HepG2 (cell line): Measurements from ENCODE around the gene AKIRIN1. TPM values are rescaled to one million over a fixed set of nuclear protein-coding genes. Genes with fewer than 3 reads are reported as not detected.
A peak's percentile ranks its signal among the peaks of the same experiment; 100 is the strongest.

Experiments used
- HNF1A ChIP-seq, 2 experiments: sonication (generic) in 1 of 2; formaldehyde crosslinking in 1 of 2; IDR thresholded peaks; 2 replicates each; pipeline versions ENCODE4 v1.4.0 to v1.6.1; 2016 to 2020; ENCODE audit warnings: borderline replicate concordance in 1 of 2, low read depth in 1 of 2, mild to moderate bottlenecking in 1 of 2, missing genetic modification reagents in 1 of 2
- NFYC ChIP-seq: IDR thresholded peaks from 2 replicates; pipeline ENCODE4 v1.6.1; 2016; ENCODE audit warnings: missing genetic modification reagents, missing compliant biosample characterization
- NONO ChIP-seq, 2 experiments: fragments of 450-650 bp in 1 of 2; sonication (generic) in 1 of 2; formaldehyde crosslinking in 1 of 2; IDR thresholded peaks in 1 of 2; conservative IDR thresholded peaks in 1 of 2; 2 replicates each; pipeline versions ENCODE4 v1.6.1 to v1.8.0; 2017 to 2022; ENCODE audit warnings: mild to moderate bottlenecking in 1 of 2, missing genetic modification reagents in 1 of 2, moderate library complexity in 1 of 2
- NR1H2 ChIP-seq: sonication (generic); formaldehyde crosslinking; IDR thresholded peaks from 2 replicates; pipeline ENCODE4 v1.8.1; 2022; ENCODE audit warnings: low read depth, missing genetic modification reagents, borderline replicate concordance
- TGIF2 ChIP-seq: IDR thresholded peaks from 2 replicates; pipeline ENCODE4 v1.6.1; 2016; ENCODE audit warnings: control low read depth, missing compliant biosample characterization
- TOPORS ChIP-seq: sonication (generic); formaldehyde crosslinking; IDR thresholded peaks from 2 replicates; pipeline ENCODE4 v1.8.0; 2023; ENCODE audit warnings: mild to moderate bottlenecking, missing genetic modification reagents
- ZNF441 ChIP-seq: sonication (generic); formaldehyde crosslinking; IDR thresholded peaks from 2 replicates; pipeline ENCODE4 v1.7.0; 2021; ENCODE audit warnings: missing genetic modification reagents, borderline replicate concordance
- ZNF572 ChIP-seq: sonication (generic); formaldehyde crosslinking; IDR thresholded peaks from 2 replicates; pipeline ENCODE4 v1.5.1; 2020; ENCODE audit warnings: mild to moderate bottlenecking, missing genetic modification reagents
- ZNF574 ChIP-seq: sonication (generic); formaldehyde crosslinking; IDR thresholded peaks from 2 replicates; pipeline ENCODE4 v1.4.0; 2020; ENCODE audit warnings: missing genetic modification reagents
- ZNF75D ChIP-seq: sonication (generic); formaldehyde crosslinking; IDR thresholded peaks from 2 replicates; pipeline ENCODE4 v1.8.1; 2023; ENCODE audit warnings: missing genetic modification reagents, mild to moderate bottlenecking, borderline replicate concordance
- polyA plus RNA-seq, 8 experiments: library from polyadenylated mRNA; depleted of rRNA in 3 of 8; stranded (reverse) in 7 of 8; unstranded in 1 of 8; fragments of >200 nt; fragmentation: Illumina TruSeq in 4 of 8; extraction: Trizol in 4 of 8; gene quantifications; 2 replicates each; pipeline versions ENCODE4 v1.2.1 to v1.2.3, GENCODE V29; 2011 to 2016; ENCODE audit warnings: low read depth in 4 of 8, missing spikeins in 1 of 8, mixed read lengths in 1 of 8; ENCODE audit not compliant: insufficient read depth in 1 of 8
- total RNA-seq, 5 experiments: library from RNA; depleted of rRNA; stranded (reverse); fragments of >200 nt; fragmentation: Illumina TruSeq; extraction: Trizol; gene quantifications; 2 replicates each; pipeline ENCODE4 v1.2.3, GENCODE V29; 2016; ENCODE audit warnings: low read depth in 1 of 5
- TF ChIP-seq, protein P1 (sequence below): sonication (generic); formaldehyde crosslinking; IDR thresholded peaks from 2 replicates; pipeline ENCODE4 v1.9.0; 2021; ENCODE audit warnings: missing genetic modification reagents, borderline replicate concordance
- TF ChIP-seq, protein P2 (sequence below): sonication (generic); formaldehyde crosslinking; IDR thresholded peaks from 2 replicates; pipeline ENCODE4 v1.4.0; 2020; ENCODE audit warnings: mild to moderate bottlenecking, missing genetic modification reagents, borderline replicate concordance

The AKIRIN1 gene
- total and polyA plus RNA-seq, 2 of the 13 experiments (the other 11 are each of a cell fraction or from before 2014, with no cell fraction given): 123 to 157 TPM

GRCh38 chr1:39026051-39026865 lies 35.2 kb downstream of the AKIRIN1 start, which contains the start of gene NDUFS5 (continued):
- TF ChIP-seq HNF1A (IDR thresholded peaks at IDR 0.05; ENCODE audit: low read depth) (no peak), HNF1A (CRISPR knock-in tag; IDR thresholded peaks at IDR 0.05; ENCODE audit: borderline replicate concordance) (peak; percentile 31; the same call in 1 of the 2 replicates), NONO (IDR thresholded peaks at IDR 0.05) (no peak), NONO (CRISPR knock-in tag; conservative IDR thresholded peaks at IDR 0.05) (no peak), TOPORS (CRISPR knock-in tag) (peak; percentile 42; the same call in 1 of the 2 replicates), ZNF441 (no peak), NFYC (no peak), ZNF75D (CRISPR knock-in tag) (no peak), ZNF574 (peak; percentile 89), ZNF572 (CRISPR knock-in tag) (no peak), NR1H2 (CRISPR knock-in tag) (no peak), TGIF2 (CRISPR knock-in tag) (peak; percentile 26; the same call in 1 of the 2 replicates)
- TF ChIP-seq, protein P1, sequence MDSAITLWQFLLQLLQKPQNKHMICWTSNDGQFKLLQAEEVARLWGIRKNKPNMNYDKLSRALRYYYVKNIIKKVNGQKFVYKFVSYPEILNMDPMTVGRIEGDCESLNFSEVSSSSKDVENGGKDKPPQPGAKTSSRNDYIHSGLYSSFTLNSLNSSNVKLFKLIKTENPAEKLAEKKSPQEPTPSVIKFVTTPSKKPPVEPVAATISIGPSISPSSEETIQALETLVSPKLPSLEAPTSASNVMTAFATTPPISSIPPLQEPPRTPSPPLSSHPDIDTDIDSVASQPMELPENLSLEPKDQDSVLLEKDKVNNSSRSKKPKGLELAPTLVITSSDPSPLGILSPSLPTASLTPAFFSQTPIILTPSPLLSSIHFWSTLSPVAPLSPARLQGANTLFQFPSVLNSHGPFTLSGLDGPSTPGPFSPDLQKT (CRISPR knock-in tag): no peak
- TF ChIP-seq, protein P2, sequence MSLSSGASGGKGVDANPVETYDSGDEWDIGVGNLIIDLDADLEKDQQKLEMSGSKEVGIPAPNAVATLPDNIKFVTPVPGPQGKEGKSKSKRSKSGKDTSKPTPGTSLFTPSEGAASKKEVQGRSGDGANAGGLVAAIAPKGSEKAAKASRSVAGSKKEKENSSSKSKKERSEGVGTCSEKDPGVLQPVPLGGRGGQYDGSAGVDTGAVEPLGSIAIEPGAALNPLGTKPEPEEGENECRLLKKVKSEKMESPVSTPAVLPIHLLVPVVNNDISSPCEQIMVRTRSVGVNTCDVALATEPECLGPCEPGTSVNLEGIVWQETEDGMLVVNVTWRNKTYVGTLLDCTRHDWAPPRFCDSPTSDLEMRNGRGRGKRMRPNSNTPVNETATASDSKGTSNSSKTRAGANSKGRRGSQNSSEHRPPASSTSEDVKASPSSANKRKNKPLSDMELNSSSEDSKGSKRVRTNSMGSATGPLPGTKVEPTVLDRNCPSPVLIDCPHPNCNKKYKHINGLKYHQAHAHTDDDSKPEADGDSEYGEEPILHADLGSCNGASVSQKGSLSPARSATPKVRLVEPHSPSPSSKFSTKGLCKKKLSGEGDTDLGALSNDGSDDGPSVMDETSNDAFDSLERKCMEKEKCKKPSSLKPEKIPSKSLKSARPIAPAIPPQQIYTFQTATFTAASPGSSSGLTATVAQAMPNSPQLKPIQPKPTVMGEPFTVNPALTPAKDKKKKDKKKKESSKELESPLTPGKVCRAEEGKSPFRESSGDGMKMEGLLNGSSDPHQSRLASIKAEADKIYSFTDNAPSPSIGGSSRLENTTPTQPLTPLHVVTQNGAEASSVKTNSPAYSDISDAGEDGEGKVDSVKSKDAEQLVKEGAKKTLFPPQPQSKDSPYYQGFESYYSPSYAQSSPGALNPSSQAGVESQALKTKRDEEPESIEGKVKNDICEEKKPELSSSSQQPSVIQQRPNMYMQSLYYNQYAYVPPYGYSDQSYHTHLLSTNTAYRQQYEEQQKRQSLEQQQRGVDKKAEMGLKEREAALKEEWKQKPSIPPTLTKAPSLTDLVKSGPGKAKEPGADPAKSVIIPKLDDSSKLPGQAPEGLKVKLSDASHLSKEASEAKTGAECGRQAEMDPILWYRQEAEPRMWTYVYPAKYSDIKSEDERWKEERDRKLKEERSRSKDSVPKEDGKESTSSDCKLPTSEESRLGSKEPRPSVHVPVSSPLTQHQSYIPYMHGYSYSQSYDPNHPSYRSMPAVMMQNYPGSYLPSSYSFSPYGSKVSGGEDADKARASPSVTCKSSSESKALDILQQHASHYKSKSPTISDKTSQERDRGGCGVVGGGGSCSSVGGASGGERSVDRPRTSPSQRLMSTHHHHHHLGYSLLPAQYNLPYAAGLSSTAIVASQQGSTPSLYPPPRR: no peak
